ENCODE measurements around the gene KRTAP10-1. TPM values are rescaled to one million over a fixed set of nuclear protein-coding genes. Genes with fewer than 3 reads are reported as not detected.
"Not testable (repeated sequence)": the region's sequence is repeated elsewhere in the genome, so short reads cannot be mapped to it uniquely, and the experiment has no call there.

Gene KRTAP10-1
- total and polyA plus RNA-seq, 5 donors from 2014 or later: not detected

DNA sequence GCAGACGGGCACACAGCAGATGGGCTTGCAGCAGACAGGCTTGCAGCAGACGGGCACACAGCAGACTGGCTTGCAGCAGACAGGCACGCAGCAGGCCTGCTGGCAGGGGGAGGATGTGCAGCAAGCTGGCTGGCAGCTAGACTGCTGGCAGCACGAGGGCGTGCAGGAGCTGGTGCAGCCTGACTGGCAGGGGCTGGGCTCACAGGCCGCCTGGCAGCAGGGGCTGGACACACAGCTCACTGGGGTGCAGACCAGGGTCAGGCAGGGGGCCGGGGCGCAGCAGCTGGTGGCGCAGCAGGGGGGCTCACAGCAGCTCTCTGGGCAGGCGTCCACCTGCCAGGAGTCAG, 18.3 kb upstream of the KRTAP10-1 start:
- peaks cover 0 to 30% (median 9%) of the 10 kb centered on the region in 7 donors for H3K9me3 Mint-ChIP-seq
- H3K27me3 Mint-ChIP-seq; H3K4me3 ChIP-seq (ENCODE audit: low read depth, low read length); ATAC-seq (ENCODE audit: low read depth in 2 of 2); H3K36me3 Mint-ChIP-seq; H3K4me1 Mint-ChIP-seq; H3K36me3 ChIP-seq (ENCODE audit: control insufficient read depth, insufficient read depth, low read length); H3K27me3 ChIP-seq (ENCODE audit: control insufficient read depth, insufficient read depth, low read length); H3K9me3 ChIP-seq (ENCODE audit: control insufficient read depth in 2 of 2, low read length in 2 of 2); H3K4me1 ChIP-seq (ENCODE audit: control insufficient read depth, insufficient read depth, low read length, poor library complexity, severe bottlenecking); H3K27ac ChIP-seq (ENCODE audit: insufficient read depth, low read length, poor library complexity, severe bottlenecking); DNase-seq; H3K27ac Mint-ChIP-seq; H3K4me3 Mint-ChIP-seq: not testable (repeated sequence)

DNA sequence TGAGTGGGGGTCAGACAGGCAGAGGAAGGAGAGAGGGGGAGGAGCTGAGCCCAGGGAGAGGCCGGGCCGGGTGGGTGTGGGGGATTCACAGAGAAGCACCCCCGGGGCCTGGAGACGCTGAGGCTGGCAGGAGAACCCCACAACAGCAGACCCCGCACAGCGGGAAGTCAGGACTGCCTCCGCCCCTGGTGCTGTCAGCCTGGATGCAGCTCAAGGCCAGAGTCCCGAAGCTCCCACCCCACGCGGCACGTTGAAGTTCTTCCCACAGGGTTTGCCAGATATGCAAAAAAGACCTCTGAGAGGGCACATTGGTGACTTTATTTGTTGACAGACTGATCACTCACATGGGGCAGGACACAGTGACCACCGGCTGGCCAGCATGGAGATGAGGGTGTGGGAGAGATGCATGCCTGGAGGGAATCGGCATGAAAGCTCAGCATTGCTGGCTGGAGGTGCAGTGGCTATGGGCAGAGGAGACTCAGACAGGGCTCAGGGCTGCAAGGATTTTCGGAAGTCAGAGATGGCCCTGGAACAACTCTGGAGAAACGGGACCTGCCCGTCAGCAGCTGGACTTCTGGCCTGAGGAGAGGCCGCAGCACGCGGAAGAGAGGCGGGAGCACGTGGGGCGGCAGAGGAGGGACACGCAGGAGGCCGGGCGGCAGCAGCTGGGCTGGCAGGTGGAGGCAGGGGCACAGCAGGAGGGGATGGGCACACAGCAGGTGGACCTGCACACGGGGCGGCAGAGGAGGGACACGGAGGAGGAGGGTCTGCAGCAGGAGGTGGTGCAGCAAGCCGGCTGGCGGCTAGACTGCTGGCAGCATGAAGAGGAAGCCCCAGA, 17.7 kb upstream of the KRTAP10-1 start:
- no peak for DNase-seq
- Histone ChIP-seq H3K36me3 (ENCODE audit: control insufficient read depth, insufficient read depth, low read length) (no peaks in the 10 kb centered on the region), H3K4me3 (ENCODE audit: low read depth, low read length) (no peak overlapping the region), H3K4me1 (ENCODE audit: control insufficient read depth, insufficient read depth, low read length, poor library complexity, severe bottlenecking) (no peaks in the 10 kb centered on the region), H3K27me3 (ENCODE audit: control insufficient read depth, insufficient read depth, low read length) (no peaks in the 10 kb centered on the region), H3K27ac (ENCODE audit: insufficient read depth, low read length, poor library complexity, severe bottlenecking) (no peak overlapping the region), H3K9me3 (ENCODE audit: control insufficient read depth in 2 of 2, low read length in 2 of 2) (peaks cover 4 to 5% of the 10 kb centered on the region in 2 experiments)
- ATAC-seq (ENCODE audit: low read depth in 2 of 2): no peak
- H3K4me3 Mint-ChIP-seq: no peak overlapping the region
- H3K36me3 Mint-ChIP-seq: peaks cover 6% of the 10 kb centered on the region
- peaks cover 0 to 30% (median 9%) of the 10 kb centered on the region in 7 donors for H3K9me3 Mint-ChIP-seq
- no peaks in the 10 kb centered on the region for H3K27me3 Mint-ChIP-seq
- H3K27ac Mint-ChIP-seq: no peak overlapping the region
- no peaks in the 10 kb centered on the region for H3K4me1 Mint-ChIP-seq

DNA sequence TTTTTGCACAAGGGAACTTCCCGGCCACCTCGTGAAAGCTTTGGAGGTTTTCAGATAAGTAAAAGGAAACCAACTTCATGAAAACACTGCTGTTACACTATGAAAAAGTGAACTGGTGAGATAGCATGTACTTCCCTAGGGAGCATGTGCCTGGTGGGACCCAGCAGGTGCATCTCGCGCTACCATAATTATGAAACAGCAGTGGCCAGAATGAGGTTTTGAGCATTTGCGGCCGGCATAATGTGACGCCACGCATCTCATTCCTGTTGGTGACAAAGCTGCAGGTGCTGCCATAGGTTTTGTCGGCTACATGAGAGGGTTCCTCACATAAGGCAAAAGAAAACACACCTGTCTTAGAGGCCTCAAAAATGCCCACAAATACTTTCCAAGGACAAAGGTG, 16.9 kb upstream of the KRTAP10-1 start:
- H3K4me1 Mint-ChIP-seq: no peaks in the 10 kb centered on the region
- H3K36me3 ChIP-seq (ENCODE audit: control insufficient read depth, insufficient read depth, low read length): no peaks in the 10 kb centered on the region
- no peaks in the 10 kb centered on the region for H3K27me3 ChIP-seq (ENCODE audit: control insufficient read depth, insufficient read depth, low read length)
- H3K4me3 ChIP-seq (ENCODE audit: low read depth, low read length): no peak overlapping the region
- DNase-seq (no peak), ATAC-seq (ENCODE audit: low read depth in 2 of 2) (no peak)
- no peaks in the 10 kb centered on the region for H3K4me1 ChIP-seq (ENCODE audit: control insufficient read depth, insufficient read depth, low read length, poor library complexity, severe bottlenecking)
- H3K27ac Mint-ChIP-seq: no peak overlapping the region
- peaks cover 0 to 3% of the 10 kb centered on the region in 2 experiments for H3K9me3 ChIP-seq (ENCODE audit: control insufficient read depth in 2 of 2, low read length in 2 of 2)
- H3K4me3 Mint-ChIP-seq: no peak overlapping the region
- peaks cover 6% of the 10 kb centered on the region for H3K36me3 Mint-ChIP-seq
- peaks cover 0 to 22% (median 7%) of the 10 kb centered on the region in 7 donors for H3K9me3 Mint-ChIP-seq
- H3K27ac ChIP-seq (ENCODE audit: insufficient read depth, low read length, poor library complexity, severe bottlenecking): no peak overlapping the region
- H3K27me3 Mint-ChIP-seq: no peaks in the 10 kb centered on the region

DNA sequence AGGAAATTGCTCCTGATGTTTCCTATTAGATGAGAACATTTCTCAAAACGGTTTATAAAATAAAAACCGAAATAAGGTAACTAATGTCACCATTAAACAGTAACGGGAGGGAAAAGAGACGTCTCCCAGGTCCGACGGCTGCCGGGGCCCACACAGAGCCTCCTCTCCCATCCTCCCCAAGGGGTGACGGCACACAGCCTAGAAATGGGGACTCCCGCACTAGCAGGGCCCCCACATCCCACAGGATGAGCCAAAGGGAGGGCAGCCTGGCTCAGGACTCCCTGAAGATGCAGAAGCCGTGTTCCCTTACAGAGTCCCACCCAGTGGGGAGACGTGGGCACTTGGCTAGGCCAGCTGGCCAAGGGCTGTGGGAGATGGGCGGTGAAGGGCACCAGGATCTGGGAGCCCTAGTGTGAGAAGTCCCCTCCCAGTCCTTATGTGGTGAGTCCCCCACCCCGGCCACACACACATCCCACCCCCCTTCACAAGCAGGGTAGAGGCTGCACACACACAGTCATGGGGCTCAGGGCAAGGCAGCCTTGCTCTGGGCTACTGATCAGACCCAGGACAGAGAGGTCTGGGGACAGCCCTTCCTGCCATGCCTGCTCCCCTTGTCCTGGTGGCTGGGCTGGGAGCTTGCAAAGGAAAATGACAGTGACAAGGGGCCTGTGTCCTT, 15.3 kb upstream of the KRTAP10-1 start:
- Mint-ChIP-seq H3K27me3 (no peaks in the 10 kb centered on the region), H3K36me3 (peaks cover 5% of the 10 kb centered on the region), H3K27ac (no peak overlapping the region), H3K4me1 (no peaks in the 10 kb centered on the region), H3K4me3 (no peak overlapping the region), H3K9me3 (peaks cover 0 to 13% (median 3%) of the 10 kb centered on the region in 7 donors)
- H3K27ac ChIP-seq (ENCODE audit: insufficient read depth, low read length, poor library complexity, severe bottlenecking): no peak overlapping the region
- no peak for ATAC-seq (ENCODE audit: low read depth in 2 of 2)
- H3K9me3 ChIP-seq (ENCODE audit: control insufficient read depth in 2 of 2, low read length in 2 of 2): peaks cover 0 to 3% of the 10 kb centered on the region in 2 experiments
- H3K36me3 ChIP-seq (ENCODE audit: control insufficient read depth, insufficient read depth, low read length): no peaks in the 10 kb centered on the region
- H3K27me3 ChIP-seq (ENCODE audit: control insufficient read depth, insufficient read depth, low read length): no peaks in the 10 kb centered on the region
- DNase-seq: no peak
- H3K4me3 ChIP-seq (ENCODE audit: low read depth, low read length): no peak overlapping the region
- H3K4me1 ChIP-seq (ENCODE audit: control insufficient read depth, insufficient read depth, low read length, poor library complexity, severe bottlenecking): no peaks in the 10 kb centered on the region

DNA sequence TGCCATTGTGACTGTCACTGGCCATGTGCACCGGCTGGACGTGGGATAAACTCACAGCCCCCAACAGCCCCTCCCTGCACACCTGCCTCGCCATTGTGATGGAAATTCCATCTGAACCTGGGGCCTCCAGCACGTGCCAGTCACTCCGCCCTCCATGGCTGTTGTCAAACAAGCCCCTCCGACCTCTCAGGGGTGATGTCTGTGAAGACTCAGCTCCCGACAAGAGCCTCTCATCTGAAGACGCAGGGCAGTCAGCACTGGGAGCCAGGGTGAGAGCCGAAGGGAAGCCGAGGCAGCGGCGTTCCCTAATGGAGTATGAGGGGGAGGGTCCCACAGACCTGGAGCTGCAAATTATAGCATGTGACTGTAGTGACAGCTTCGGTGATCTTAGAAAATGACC, 12.7 kb upstream of the KRTAP10-1 start:
- Mint-ChIP-seq H3K27me3 (peaks cover 2% of the 10 kb centered on the region), H3K9me3 (peaks cover 0 to 13% (median 4%) of the 10 kb centered on the region in 7 donors), H3K4me3 (no peak overlapping the region), H3K4me1 (peaks cover 2 to 20% (median 9%) of the 10 kb centered on the region in 4 donors), H3K36me3 (peaks cover 12% of the 10 kb centered on the region), H3K27ac (no peak overlapping the region)
- ATAC-seq (ENCODE audit: low read depth in 2 of 2): no peak
- H3K27me3 ChIP-seq (ENCODE audit: control insufficient read depth, insufficient read depth, low read length): no peaks in the 10 kb centered on the region
- H3K4me1 ChIP-seq (ENCODE audit: control insufficient read depth, insufficient read depth, low read length, poor library complexity, severe bottlenecking): peaks cover 7% of the 10 kb centered on the region
- H3K9me3 ChIP-seq (ENCODE audit: control insufficient read depth in 2 of 2, low read length in 2 of 2): no peaks in the 10 kb centered on the region
- no peak overlapping the region for H3K27ac ChIP-seq (ENCODE audit: insufficient read depth, low read length, poor library complexity, severe bottlenecking)
- no peak overlapping the region for H3K4me3 ChIP-seq (ENCODE audit: low read depth, low read length)
- no peak for DNase-seq
- H3K36me3 ChIP-seq (ENCODE audit: control insufficient read depth, insufficient read depth, low read length): no peaks in the 10 kb centered on the region

DNA sequence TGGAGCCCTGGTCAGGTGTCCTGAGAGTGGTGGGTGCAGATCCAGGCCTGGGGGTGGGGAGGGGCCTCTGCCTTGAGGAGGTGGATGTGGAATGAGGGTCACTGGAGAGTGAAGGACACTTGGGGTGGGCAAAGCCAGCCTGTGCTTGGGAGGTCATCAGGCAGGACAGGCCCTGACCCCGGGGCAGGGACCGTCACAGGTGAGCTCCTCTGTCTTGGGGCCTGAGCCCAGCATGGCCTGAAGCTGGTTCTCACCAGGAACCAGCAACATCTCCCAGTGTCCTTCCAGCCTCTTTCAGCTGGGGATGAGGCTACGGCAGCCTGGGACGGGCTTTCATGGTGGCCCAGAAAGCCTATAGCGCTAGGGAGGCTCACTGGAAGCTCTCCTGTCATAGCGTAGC, 12.1 kb upstream of the KRTAP10-1 start:
- H3K4me3 ChIP-seq (ENCODE audit: low read depth, low read length): no peak overlapping the region
- peaks cover 0 to 19% (median 5%) of the 10 kb centered on the region in 7 donors for H3K9me3 Mint-ChIP-seq
- DNase-seq (no peak), ATAC-seq (ENCODE audit: low read depth in 2 of 2) (no peak)
- H3K27ac ChIP-seq (ENCODE audit: insufficient read depth, low read length, poor library complexity, severe bottlenecking): no peak overlapping the region
- H3K36me3 Mint-ChIP-seq: peaks cover 13% of the 10 kb centered on the region
- H3K9me3 ChIP-seq (ENCODE audit: control insufficient read depth in 2 of 2, low read length in 2 of 2): no peaks in the 10 kb centered on the region
- no peak overlapping the region for H3K27ac Mint-ChIP-seq
- peaks cover 7 to 26% (median 14%) of the 10 kb centered on the region in 4 donors for H3K4me1 Mint-ChIP-seq
- H3K36me3 ChIP-seq (ENCODE audit: control insufficient read depth, insufficient read depth, low read length): no peaks in the 10 kb centered on the region
- no peaks in the 10 kb centered on the region for H3K27me3 ChIP-seq (ENCODE audit: control insufficient read depth, insufficient read depth, low read length)
- H3K4me3 Mint-ChIP-seq: no peak overlapping the region
- H3K4me1 ChIP-seq (ENCODE audit: control insufficient read depth, insufficient read depth, low read length, poor library complexity, severe bottlenecking): peaks cover 13% of the 10 kb centered on the region
- H3K27me3 Mint-ChIP-seq: peaks cover 7% of the 10 kb centered on the region

DNA sequence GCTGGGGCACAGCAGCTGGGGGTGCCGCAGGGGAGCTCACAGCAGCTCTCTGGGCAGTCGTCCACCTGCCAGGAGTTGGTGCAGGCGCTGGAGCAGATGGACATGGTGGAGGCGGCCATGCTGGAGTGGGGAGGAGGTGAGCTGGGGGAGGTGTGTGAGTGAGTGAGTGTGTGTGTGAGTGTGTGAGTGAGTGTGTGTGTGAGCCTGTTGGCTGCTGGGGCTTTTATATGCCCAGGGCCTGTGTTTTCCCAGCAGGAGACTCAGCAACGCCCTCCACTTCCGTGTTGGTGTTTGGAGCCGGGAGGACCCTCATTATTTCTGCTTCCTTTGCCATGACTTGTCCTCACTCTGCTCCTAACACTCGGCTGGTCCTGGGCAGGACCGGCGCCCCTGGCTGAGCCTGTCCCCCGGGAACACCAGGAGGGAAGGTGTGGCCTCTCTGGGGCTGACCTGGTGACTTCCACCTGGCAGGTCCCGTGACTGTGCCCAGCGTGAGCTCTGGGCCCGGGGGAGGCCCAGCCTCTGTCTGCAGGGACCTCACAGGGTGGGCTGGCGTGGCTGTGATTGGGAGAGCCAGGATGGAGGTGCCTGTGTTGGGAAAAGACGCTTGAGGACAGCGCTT, 11.5 kb upstream of the KRTAP10-1 start, which contains the start of gene KRTAP10-2:
TSS of gene KRTAP10-2 (minus strand) at position 166 of the 622 bp plus-strand sequence. CDS start at position 119, 47 bp downstream.
- H3K27me3 ChIP-seq (ENCODE audit: control insufficient read depth, insufficient read depth, low read length): no peaks in the 10 kb centered on the region
- ATAC-seq (ENCODE audit: low read depth in 2 of 2): no peak

More for the DNA sequence above, 11.5 kb upstream of the KRTAP10-1 start, which contains the start of gene KRTAP10-2:
- H3K27ac Mint-ChIP-seq: peak within 1 kb of the TSS in 2 of 3 donors; percentile 58 to 67
- H3K36me3 ChIP-seq (ENCODE audit: control insufficient read depth, insufficient read depth, low read length): no peaks in the 10 kb centered on the region
- H3K36me3 Mint-ChIP-seq: peaks cover 19% of the 10 kb centered on the region
- peaks cover 2 to 6% of the 10 kb centered on the region in 2 experiments for H3K9me3 ChIP-seq (ENCODE audit: control insufficient read depth in 2 of 2, low read length in 2 of 2)
- DNase-seq: no peak
- peaks cover 7% of the 10 kb centered on the region for H3K27me3 Mint-ChIP-seq
- peaks cover 11 to 33% (median 18%) of the 10 kb centered on the region in 4 donors for H3K4me1 Mint-ChIP-seq
- H3K4me3 Mint-ChIP-seq: no peak within 1 kb of the TSS
- H3K27ac ChIP-seq (ENCODE audit: insufficient read depth, low read length, poor library complexity, severe bottlenecking): no peak within 1 kb of the TSS
- H3K9me3 Mint-ChIP-seq: peaks cover 0 to 25% (median 8%) of the 10 kb centered on the region in 7 donors
- peaks cover 15% of the 10 kb centered on the region for H3K4me1 ChIP-seq (ENCODE audit: control insufficient read depth, insufficient read depth, low read length, poor library complexity, severe bottlenecking)
- no peak within 1 kb of the TSS for H3K4me3 ChIP-seq (ENCODE audit: low read depth, low read length)

Measured in CD4-positive, CD25-positive, alpha-beta regulatory T cell (primary cell).